Esophagus muscularis mucosa (tissue), 4 donors: ENCODE results near the gene C1GALT1.

Experiments used
- CTCF ChIP-seq, 3 experiments: fragments of 200-600 bp in 2 of 3; fragments of 450-650 bp in 1 of 3; sonication (generic) in 2 of 3; IDR thresholded peaks; one replicate each; pipeline ENCODE4 v1.5.1; 2017 to 2019; ENCODE audit warnings: antibody characterized with exemption in 3 of 3, mild to moderate bottlenecking in 2 of 3, moderate library complexity in 1 of 3
- EP300 ChIP-seq: sonication (generic); formaldehyde crosslinking; IDR thresholded peaks from one replicate; pipeline ENCODE4 v1.6.1; 2017; ENCODE audit warnings: antibody characterized with exemption
- POLR2A ChIP-seq: fragments of 450-650 bp; IDR thresholded peaks from one replicate; pipeline ENCODE4 v1.6.1; 2017; ENCODE audit warnings: antibody characterized with exemption, moderate library complexity, mild to moderate bottlenecking, low read depth

- TF ChIP-seq EP300 (no peak), CTCF (IDR thresholded peaks at IDR 0.05) (no peak), POLR2A (no peak)
Measured at GRCh38 chr7:7136466-7137381, 45.6 kb upstream of the C1GALT1 start.
